Measurements from ENCODE around the gene BTG4.
A peak's percentile ranks its signal among the peaks of the same experiment; 100 is the strongest.

The BTG4 gene

DNA sequence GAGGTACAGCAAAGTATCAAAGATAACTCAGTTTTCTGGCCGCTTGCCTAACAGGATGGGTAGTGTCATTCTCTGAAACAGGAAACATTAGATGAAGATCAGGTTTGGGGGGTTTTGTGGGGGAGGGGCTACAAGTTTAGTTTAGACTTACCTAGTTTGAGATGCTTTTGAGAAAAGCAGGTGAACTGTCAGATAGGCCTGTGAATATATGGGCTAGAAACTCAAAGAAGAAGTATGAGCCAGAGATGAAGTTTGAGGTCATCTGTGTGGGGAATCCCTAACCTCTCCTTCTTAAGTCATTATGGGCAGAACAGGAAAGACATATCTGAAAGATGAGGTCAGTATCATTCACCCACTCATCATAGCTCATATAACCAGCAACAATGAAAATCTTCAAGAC lies 14.3 kb upstream of the BTG4 start:
- H3K4me3 Mint-ChIP-seq: no peak overlapping the region
- no peaks in the 10 kb centered on the region for H3K36me3 Mint-ChIP-seq (ENCODE audit: low read depth)
- H3K27me3 Mint-ChIP-seq (ENCODE audit: low read depth): no peaks in the 10 kb centered on the region
- H3K27ac Mint-ChIP-seq: peak overlapping the region; percentile 34
- no peaks in the 10 kb centered on the region for H3K9me3 Mint-ChIP-seq
- peaks cover 33% of the 10 kb centered on the region for H3K4me1 Mint-ChIP-seq (ENCODE audit: low read depth)

DNA sequence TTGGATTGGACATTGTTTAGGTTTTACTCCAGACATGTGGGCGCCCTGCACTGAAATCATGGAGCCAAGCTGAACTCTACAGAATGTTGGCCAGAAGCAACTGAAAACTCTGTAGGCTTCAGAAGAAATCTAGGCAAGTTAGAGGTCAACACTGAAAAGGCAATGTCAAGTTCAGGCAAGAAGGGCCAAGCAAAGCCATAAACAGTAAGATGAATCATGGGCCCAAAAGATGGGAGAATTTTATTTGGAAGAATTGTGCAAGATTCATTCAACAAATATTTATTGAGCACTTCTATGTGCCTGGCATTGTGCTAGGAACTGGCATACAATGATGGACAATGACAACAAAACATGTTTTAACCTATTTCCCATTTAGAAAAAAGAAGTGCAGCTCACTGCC lies 13.3 kb upstream of the BTG4 start:
- H3K9me3 Mint-ChIP-seq: no peaks in the 10 kb centered on the region
- H3K36me3 Mint-ChIP-seq (ENCODE audit: low read depth): no peaks in the 10 kb centered on the region
- H3K27me3 Mint-ChIP-seq (ENCODE audit: low read depth): no peaks in the 10 kb centered on the region
- peaks cover 31% of the 10 kb centered on the region for H3K4me1 Mint-ChIP-seq (ENCODE audit: low read depth)
- no peak overlapping the region for H3K27ac Mint-ChIP-seq
- no peak overlapping the region for H3K4me3 Mint-ChIP-seq

DNA sequence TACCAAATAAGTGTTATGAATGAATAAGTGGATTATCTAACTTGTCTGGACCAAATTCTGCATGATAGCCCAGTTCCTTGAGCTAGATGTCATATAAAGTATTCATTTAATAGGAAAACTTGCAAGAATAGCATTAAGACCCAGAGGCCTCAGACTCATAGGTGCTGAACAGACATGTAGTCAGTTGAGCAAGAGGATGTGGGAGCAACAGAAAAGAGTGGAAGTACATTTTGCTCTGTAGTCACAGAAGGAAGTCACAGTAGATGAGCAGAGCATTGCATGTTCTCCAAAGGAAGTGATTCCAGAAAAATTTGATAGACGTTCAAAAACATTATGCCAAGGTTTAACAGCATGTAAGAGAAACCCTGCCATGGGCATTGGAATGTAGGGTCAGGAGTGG lies 11.9 kb upstream of the BTG4 start:
- Mint-ChIP-seq H3K36me3 (ENCODE audit: low read depth) (no peaks in the 10 kb centered on the region), H3K4me1 (ENCODE audit: low read depth) (peaks cover 25% of the 10 kb centered on the region), H3K9me3 (no peaks in the 10 kb centered on the region), H3K4me3 (no peak overlapping the region), H3K27ac (no peak overlapping the region), H3K27me3 (ENCODE audit: low read depth) (no peaks in the 10 kb centered on the region)

DNA sequence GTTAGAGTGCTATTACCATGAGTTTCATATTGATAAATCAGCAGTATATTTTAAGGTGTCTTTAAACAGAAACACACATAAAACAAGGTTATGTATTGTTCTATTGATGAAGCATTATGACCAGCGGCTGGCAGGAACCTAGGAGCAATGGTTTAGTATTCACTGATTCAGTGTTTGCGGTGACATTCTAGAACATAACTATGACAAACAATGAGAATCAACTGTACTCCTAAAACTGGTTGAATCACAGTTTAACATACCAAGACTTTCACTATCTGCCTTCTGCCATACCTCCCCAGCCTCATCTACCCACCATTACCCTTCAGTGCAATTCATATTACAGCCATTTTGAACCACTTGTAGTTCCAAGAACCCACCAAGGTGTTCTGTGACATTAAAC lies 11.2 kb upstream of the BTG4 start:
- no peaks in the 10 kb centered on the region for H3K27me3 Mint-ChIP-seq (ENCODE audit: low read depth)
- H3K27ac Mint-ChIP-seq: no peak overlapping the region
- no peaks in the 10 kb centered on the region for H3K36me3 Mint-ChIP-seq (ENCODE audit: low read depth)
- peaks cover 18% of the 10 kb centered on the region for H3K4me1 Mint-ChIP-seq (ENCODE audit: low read depth)
- H3K9me3 Mint-ChIP-seq: no peaks in the 10 kb centered on the region
- no peak overlapping the region for H3K4me3 Mint-ChIP-seq

DNA sequence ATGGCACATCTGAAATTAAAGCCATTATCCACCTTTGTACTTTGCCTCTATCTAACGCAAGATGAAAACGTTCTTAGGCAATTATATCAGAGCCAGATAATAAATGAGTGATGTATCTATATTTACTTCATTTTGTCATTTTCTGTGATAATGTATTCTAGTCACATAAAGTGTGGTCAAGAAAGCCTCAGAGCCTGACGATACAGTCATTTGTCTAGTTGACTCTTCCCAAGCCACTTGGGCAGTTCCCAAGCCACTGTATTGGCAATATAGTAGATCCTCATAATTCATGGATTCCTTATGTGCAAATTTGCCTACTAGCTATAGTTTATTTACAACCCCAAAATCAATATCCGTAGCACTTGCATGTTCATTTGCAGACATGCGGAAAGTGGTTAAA lies 10.2 kb upstream of the BTG4 start:
- no peaks in the 10 kb centered on the region for H3K9me3 Mint-ChIP-seq
- no peaks in the 10 kb centered on the region for H3K36me3 Mint-ChIP-seq (ENCODE audit: low read depth)
- no peaks in the 10 kb centered on the region for H3K27me3 Mint-ChIP-seq (ENCODE audit: low read depth)
- peaks cover 18% of the 10 kb centered on the region for H3K4me1 Mint-ChIP-seq (ENCODE audit: low read depth)
- no peak overlapping the region for H3K27ac Mint-ChIP-seq
- H3K4me3 Mint-ChIP-seq: no peak overlapping the region

DNA sequence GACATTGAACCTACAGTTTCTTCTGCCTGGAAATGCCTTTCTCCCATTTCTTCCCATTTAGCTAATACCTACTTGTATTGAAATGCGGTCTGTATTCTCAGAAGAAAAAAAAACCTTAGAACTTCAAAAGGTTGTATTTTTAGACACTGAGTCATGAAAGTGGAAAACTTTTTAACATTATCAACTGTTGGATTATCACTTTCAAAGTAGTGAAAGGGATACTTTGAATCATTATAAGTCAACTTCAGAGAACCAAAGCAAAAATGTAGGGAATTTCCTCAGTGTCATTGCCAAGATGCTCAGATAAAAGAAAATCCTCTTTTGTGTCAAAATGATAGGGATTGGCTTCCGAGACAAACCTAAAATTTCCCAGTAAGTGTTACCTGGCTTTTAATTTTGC lies 8.9 kb upstream of the BTG4 start:
- no peak overlapping the region for H3K27ac Mint-ChIP-seq
- H3K27me3 Mint-ChIP-seq (ENCODE audit: low read depth): no peaks in the 10 kb centered on the region
- no peaks in the 10 kb centered on the region for H3K36me3 Mint-ChIP-seq (ENCODE audit: low read depth)
- no peaks in the 10 kb centered on the region for H3K9me3 Mint-ChIP-seq
- H3K4me3 Mint-ChIP-seq: no peak overlapping the region
- peaks cover 10% of the 10 kb centered on the region for H3K4me1 Mint-ChIP-seq (ENCODE audit: low read depth)

DNA sequence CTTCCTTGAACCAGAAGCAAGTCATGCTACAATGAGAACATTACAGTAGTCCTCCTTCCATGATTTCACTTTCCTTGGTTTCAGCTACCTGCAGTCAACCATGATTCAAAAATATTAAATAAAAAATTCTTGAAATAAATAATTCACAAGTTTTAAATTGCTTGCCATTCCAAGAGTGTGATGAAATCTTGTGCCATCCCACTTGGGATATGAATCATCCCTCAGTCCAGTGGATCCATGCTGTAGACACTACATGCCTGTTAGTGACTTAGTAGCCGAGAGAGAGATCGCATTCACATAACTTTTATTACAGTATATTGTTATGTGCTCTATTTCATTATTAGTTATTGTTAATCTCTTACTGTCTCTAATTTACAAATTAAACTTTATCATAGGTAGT lies 8.4 kb upstream of the BTG4 start:
- H3K9me3 Mint-ChIP-seq: no peaks in the 10 kb centered on the region
- H3K4me1 Mint-ChIP-seq (ENCODE audit: low read depth): peaks cover 5% of the 10 kb centered on the region
- no peaks in the 10 kb centered on the region for H3K36me3 Mint-ChIP-seq (ENCODE audit: low read depth)
- H3K4me3 Mint-ChIP-seq: no peak overlapping the region
- H3K27me3 Mint-ChIP-seq (ENCODE audit: low read depth): no peaks in the 10 kb centered on the region
- H3K27ac Mint-ChIP-seq: no peak overlapping the region

DNA sequence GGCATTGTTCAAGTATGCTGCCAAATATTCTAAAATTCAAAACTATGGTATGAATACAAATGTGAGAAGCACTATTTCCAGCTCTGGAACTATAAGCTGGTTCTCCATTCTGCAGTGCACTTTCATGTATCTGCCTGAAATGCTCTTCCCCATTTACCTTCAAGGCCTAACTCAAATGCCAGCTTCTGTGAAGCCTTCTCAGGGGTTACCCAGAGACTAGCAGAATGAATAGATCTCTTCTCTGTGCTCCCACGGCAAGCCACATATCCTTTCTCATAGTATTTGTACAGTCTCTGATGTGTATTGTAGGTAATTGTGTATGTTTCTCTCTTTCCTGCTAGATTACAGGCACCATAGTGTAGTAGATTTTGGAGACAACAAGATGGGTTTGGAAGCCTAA lies 6.5 kb upstream of the BTG4 start:
- Mint-ChIP-seq H3K4me1 (ENCODE audit: low read depth) (peaks cover 9% of the 10 kb centered on the region), H3K27ac (no peak overlapping the region), H3K4me3 (no peak overlapping the region), H3K36me3 (ENCODE audit: low read depth) (no peaks in the 10 kb centered on the region), H3K9me3 (no peaks in the 10 kb centered on the region), H3K27me3 (ENCODE audit: low read depth) (peaks cover 13% of the 10 kb centered on the region)

DNA sequence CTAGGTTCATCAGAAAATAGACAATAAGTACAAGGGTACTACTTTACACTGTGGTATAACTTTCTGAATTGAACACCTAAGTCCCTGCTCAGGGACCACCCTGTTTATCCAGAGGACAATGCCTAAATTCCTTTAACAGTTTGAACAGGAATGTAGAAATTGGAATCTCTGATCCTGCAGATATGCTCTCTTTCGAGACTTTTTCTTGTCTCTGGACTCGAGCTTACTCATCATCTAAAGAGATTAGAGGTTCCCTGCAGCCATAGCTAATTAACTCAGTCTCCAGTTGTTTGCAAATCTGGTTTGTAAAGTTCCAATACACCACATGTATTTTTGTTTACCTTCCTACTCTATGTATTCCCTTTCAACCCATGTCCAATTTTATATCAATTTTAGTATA lies 3.4 kb upstream of the BTG4 start:
- H3K27ac Mint-ChIP-seq: no peak overlapping the region
- H3K36me3 Mint-ChIP-seq (ENCODE audit: low read depth): no peaks in the 10 kb centered on the region
- no peaks in the 10 kb centered on the region for H3K9me3 Mint-ChIP-seq
- peaks cover 11% of the 10 kb centered on the region for H3K4me1 Mint-ChIP-seq (ENCODE audit: low read depth)
- H3K27me3 Mint-ChIP-seq (ENCODE audit: low read depth): peaks cover 32% of the 10 kb centered on the region
- H3K4me3 Mint-ChIP-seq: no peak overlapping the region

DNA sequence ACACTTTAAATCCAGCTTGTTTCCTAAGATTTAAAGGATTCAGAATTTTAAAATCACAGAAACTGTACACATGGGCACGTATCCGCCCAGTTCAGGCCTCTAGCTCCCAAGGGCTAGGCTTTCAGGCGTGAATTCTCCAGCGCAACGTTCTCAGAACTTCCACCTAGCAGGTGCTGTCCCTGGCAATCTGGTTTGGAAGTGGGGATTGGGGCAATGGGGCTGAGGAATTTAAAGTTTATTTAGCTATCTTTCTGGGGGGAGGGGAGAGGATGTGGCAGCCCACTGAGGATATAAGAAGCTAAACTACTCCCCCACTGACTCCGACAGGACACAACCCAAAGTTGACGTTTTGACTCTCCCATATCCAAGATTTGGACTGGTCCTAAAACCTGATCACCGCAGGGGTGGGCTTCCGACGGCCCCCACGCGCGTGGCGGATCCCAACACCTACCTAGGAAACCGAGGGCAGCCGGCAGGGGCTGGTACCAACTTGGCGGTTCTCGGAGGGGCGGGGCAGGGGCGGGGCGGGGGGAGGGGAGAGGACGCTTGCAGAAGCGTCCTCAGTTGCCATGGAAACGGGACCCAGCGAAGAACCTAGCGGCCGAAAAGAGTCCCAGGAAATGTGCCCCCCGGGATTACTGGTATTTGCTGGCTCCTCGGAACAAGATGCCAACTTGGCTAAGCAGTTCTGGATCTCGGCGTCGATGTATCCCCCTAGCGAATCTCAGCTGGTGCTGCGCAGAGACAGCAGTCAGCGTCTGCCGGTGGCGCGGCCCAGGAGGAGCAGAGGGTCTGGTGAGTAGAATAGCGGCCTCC lies 2.2 kb upstream of the BTG4 start, which contains the start of gene HOATZ:
TSS of gene HOATZ (plus strand) at position 563 of the 816 bp plus-strand sequence. CDS start at position 570, 7 bp downstream.
- H3K27me3 Mint-ChIP-seq (ENCODE audit: low read depth): peaks cover 36% of the 10 kb centered on the region
- no peaks in the 10 kb centered on the region for H3K9me3 Mint-ChIP-seq
- peaks cover 1% of the 10 kb centered on the region for H3K36me3 Mint-ChIP-seq (ENCODE audit: low read depth)
- peaks cover 11% of the 10 kb centered on the region for H3K4me1 Mint-ChIP-seq (ENCODE audit: low read depth)
- peak within 1 kb of the TSS; percentile 46 for H3K4me3 Mint-ChIP-seq
- H3K27ac Mint-ChIP-seq: no peak within 1 kb of the TSS

DNA sequence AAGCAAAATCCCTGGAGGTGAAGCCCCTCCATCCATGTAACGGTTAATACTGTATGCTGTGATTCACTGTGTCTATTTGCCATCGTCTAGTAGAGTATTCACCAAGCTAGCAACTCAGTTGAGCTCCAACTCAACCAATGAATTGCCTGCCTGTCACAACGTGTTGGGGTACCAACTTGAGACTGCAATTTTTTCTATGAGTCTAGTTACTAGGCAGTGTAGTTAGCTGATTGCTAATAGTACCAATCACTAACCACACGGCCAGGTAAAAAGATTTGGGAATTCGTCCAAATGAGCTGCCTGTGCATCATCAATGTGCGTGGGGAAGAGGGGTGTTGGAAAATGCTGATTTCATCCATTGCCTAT lies 1.0 kb upstream of the BTG4 start:
- Mint-ChIP-seq H3K4me1 (ENCODE audit: low read depth) (peaks cover 11% of the 10 kb centered on the region), H3K36me3 (ENCODE audit: low read depth) (peaks cover 1% of the 10 kb centered on the region), H3K27me3 (ENCODE audit: low read depth) (peaks cover 39% of the 10 kb centered on the region), H3K4me3 (no peak overlapping the region), H3K27ac (no peak overlapping the region), H3K9me3 (no peaks in the 10 kb centered on the region)

DNA sequence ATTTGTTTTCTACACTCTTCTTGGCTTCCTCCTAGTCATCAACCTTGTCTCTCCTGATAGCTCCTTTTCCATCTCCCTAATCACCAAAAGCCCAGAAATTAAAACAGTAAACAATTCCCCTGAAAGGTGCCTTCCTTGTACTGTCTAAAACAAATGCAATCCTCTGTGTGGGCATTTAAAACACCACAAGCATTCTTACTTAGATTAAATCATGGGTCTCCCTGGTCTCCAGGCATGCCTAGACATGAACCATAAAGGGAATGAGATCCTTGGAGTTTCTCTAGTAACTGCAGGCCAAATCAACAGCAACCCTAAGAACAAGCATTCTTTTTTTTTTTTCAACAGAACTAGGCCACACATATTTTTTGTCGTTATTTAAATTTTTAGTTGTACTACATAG lies 1.9 kb downstream of the BTG4 start:
- H3K27me3 Mint-ChIP-seq (ENCODE audit: low read depth): peaks cover 59% of the 10 kb centered on the region

DNA sequence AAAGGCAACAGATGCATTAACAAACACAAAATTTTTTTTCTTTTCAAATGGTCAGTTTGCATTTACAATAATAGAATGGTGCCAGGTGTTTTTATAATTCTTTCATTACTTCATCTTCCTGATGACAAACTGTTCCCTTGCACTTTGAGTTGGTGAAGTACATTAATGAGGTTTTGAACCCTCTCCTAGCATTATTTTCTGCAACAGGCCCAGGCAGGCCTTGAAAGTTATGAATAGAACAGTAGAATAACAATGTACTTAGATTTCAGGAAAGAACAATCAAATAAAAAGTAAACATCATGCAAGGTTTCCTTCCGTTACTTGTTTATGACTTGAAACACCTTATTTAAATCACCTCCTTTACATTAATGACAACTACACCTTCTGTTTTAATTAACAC lies 9.6 kb downstream of the BTG4 start:
- H3K4me1 Mint-ChIP-seq (ENCODE audit: low read depth): no peaks in the 10 kb centered on the region
- H3K4me3 Mint-ChIP-seq: no peak overlapping the region
- H3K27me3 Mint-ChIP-seq (ENCODE audit: low read depth): peaks cover 43% of the 10 kb centered on the region
- H3K9me3 Mint-ChIP-seq: no peaks in the 10 kb centered on the region
- no peaks in the 10 kb centered on the region for H3K36me3 Mint-ChIP-seq (ENCODE audit: low read depth)
- H3K27ac Mint-ChIP-seq: no peak overlapping the region

More for the DNA sequence above, 1.9 kb downstream of the BTG4 start:
- Mint-ChIP-seq H3K36me3 (ENCODE audit: low read depth) (peaks cover 1% of the 10 kb centered on the region), H3K4me3 (no peak overlapping the region), H3K4me1 (ENCODE audit: low read depth) (peaks cover 11% of the 10 kb centered on the region), H3K27ac (no peak overlapping the region), H3K9me3 (no peaks in the 10 kb centered on the region)

DNA sequence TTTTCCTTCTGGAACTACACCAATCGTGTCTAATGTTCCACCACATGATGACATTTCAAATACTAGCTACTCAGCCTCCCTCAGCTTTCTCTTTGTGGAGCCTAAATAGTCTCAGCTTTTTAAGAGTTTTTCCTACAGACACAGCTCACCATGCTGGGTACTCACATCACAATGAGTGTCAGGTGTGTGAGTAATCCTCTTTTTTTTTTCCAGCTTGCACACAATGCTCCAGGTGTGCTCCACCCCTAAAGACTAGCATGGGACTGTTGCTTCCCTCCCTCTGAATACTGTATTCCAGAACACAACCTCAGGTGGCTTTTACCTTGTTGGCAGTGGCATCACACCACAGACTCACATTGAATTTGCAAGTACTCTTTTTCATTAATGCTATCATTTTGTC lies 11.7 kb downstream of the BTG4 start:
- Mint-ChIP-seq H3K9me3 (no peaks in the 10 kb centered on the region), H3K4me3 (no peak overlapping the region), H3K4me1 (ENCODE audit: low read depth) (no peaks in the 10 kb centered on the region), H3K27me3 (ENCODE audit: low read depth) (peaks cover 39% of the 10 kb centered on the region), H3K27ac (no peak overlapping the region), H3K36me3 (ENCODE audit: low read depth) (no peaks in the 10 kb centered on the region)

DNA sequence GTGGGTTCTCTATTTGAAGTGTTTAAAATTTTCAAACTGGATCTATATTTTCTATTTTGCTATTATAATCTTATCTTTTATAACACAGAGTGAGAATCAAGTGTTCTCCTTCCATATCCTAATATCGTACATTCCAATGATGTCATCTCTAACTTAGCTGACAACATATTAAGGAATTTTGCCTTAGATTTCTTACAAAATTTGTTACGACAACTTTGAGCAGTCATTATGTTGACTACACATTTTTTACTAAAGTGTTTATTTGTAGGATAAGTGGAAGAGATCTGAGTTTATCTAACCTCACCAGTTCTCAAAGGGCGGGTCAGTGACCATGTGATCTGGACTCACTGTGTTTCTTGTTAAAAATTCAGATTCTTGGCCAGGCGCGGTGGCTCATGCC lies 12.7 kb downstream of the BTG4 start:
- H3K36me3 Mint-ChIP-seq (ENCODE audit: low read depth): no peaks in the 10 kb centered on the region
- H3K4me3 Mint-ChIP-seq: no peak overlapping the region
- no peak overlapping the region for H3K27ac Mint-ChIP-seq
- H3K27me3 Mint-ChIP-seq (ENCODE audit: low read depth): peaks cover 35% of the 10 kb centered on the region
- no peaks in the 10 kb centered on the region for H3K4me1 Mint-ChIP-seq (ENCODE audit: low read depth)
- H3K9me3 Mint-ChIP-seq: no peaks in the 10 kb centered on the region

DNA sequence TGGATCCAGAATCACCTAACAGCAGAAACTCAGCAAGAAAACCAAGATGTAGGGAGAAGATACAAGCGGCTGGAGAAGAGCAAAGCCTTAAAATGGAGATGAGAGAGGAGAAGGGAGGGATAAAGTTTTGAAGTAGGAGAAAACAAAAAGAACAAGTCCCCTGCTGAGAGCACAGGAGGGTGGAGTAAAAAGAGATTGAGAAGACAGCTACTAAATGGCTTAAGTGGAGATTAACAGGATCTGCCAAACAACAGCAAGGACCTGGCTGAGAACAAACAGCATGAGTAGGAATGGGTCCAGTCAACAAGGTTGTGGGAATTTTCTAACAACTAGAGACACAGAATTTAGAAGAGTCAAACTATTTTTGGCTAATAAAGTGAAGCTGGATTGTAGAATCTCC lies 18.1 kb downstream of the BTG4 start:
- Mint-ChIP-seq H3K36me3 (ENCODE audit: low read depth) (no peaks in the 10 kb centered on the region), H3K4me3 (no peak overlapping the region), H3K9me3 (no peaks in the 10 kb centered on the region), H3K27ac (no peak overlapping the region), H3K27me3 (ENCODE audit: low read depth) (peaks cover 44% of the 10 kb centered on the region), H3K4me1 (ENCODE audit: low read depth) (no peaks in the 10 kb centered on the region)

All from T-helper 1 cell treated with Interleukin-12 subunit alpha and Interleukin-12 subunit beta and Interleukin-4 antibody, amounts not matched to agents 30 μg/mL and 1 μg/mL, for 36 hours (primary cell).